ENCODE results near the gene SP9.

The SP9 gene

GRCh38 chr2:174325373-174326160 is 9.2 kb upstream of the SP9 start:
- TF ChIP-seq EZH2 (IDR thresholded peaks at IDR 0.05) (no peak), FOXP2 (optimal IDR thresholded peaks at IDR 0.05; ENCODE audit: control extremely low read depth, extremely low read length, insufficient read depth) (no peak), POLR2AphosphoS5 (IDR thresholded peaks at IDR 0.05; ENCODE audit: borderline replicate concordance, low read depth, low read length) (no peak)
- Histone ChIP-seq H3K9ac (ENCODE audit: insufficient read length) (no peak overlapping the region), H3K4me3 (no peak overlapping the region), H3K36me3 (ENCODE audit: insufficient read depth, low read length) (no peaks in the 10 kb centered on the region), H3K9me3 (ENCODE audit: low read depth, low read length) (no peaks in the 10 kb centered on the region), H3K27ac (no peak overlapping the region)
- no peak for DNase-seq (ENCODE audit: low read depth, low spot score)

GRCh38 chr2:174326161-174327020 is 8.4 kb upstream of the SP9 start:
- DNase-seq (ENCODE audit: low read depth, low spot score): no peak
- H3K27ac ChIP-seq: no peak overlapping the region
- H3K4me3 ChIP-seq: no peak overlapping the region
- no peaks in the 10 kb centered on the region for H3K9me3 ChIP-seq (ENCODE audit: low read depth, low read length)
- TF ChIP-seq EZH2 (IDR thresholded peaks at IDR 0.05) (no peak), POLR2AphosphoS5 (IDR thresholded peaks at IDR 0.05; ENCODE audit: borderline replicate concordance, low read depth, low read length) (no peak), FOXP2 (optimal IDR thresholded peaks at IDR 0.05; ENCODE audit: control extremely low read depth, extremely low read length, insufficient read depth) (no peak)
- no peaks in the 10 kb centered on the region for H3K36me3 ChIP-seq (ENCODE audit: insufficient read depth, low read length)
- no peak overlapping the region for H3K9ac ChIP-seq (ENCODE audit: insufficient read length)

DNA sequence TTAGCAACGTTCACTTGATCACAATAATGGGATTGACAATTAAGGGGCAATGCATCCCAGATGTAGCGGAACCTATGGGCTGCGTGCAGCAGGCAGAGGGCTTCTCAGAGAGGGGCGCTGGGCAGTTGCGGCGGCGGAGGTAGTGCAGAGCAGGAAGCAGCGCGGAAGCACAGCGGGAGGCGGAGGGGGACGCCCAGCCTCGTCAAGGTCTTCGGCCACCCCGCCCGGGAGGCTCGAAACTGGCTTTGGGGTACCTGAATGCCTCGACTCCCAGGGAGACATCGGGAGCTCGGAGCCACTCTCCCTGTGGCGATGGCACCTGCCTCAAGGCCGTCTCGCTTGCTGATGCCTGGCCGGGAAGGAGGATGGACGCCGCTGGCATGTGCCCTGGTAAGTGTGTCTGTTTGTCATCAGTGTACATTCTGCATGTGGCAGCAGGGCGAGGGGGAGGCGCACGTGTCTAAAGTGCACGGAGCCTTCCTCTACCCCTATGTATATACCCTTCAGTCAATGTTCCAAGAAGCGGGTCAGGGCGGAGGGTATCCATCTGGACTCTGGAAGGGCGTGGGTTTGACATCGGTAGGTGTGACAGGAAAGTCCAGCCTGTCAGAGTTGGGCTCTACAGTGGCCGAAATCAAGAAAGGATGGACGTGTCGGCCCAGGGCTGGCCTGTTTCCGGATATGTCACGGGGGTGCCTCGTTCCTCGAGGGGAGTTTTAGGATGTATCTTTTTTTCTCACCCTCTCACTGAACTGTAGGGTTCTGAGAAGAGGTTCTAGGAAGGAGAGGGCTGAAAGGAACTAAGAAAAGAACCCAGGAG is 7.5 kb upstream of the SP9 start:
- TF ChIP-seq EZH2 (IDR thresholded peaks at IDR 0.05): no peak
- TF ChIP-seq FOXP2 (optimal IDR thresholded peaks at IDR 0.05; ENCODE audit: control extremely low read depth, extremely low read length, insufficient read depth): no peak
- TF ChIP-seq POLR2AphosphoS5 (IDR thresholded peaks at IDR 0.05; ENCODE audit: borderline replicate concordance, low read depth, low read length): no peak
- DNase-seq (ENCODE audit: low read depth, low spot score): no peak
- Histone ChIP-seq H3K36me3 (ENCODE audit: insufficient read depth, low read length) (no peaks in the 10 kb centered on the region), H3K27ac (no peak overlapping the region), H3K4me3 (no peak overlapping the region), H3K9ac (ENCODE audit: insufficient read length) (no peak overlapping the region), H3K9me3 (ENCODE audit: low read depth, low read length) (no peaks in the 10 kb centered on the region)

GRCh38 chr2:174327841-174328113 is 7.0 kb upstream of the SP9 start:
- no peak overlapping the region for H3K9ac ChIP-seq (ENCODE audit: insufficient read length)
- no peaks in the 10 kb centered on the region for H3K9me3 ChIP-seq (ENCODE audit: low read depth, low read length)
- H3K27ac ChIP-seq: no peak overlapping the region
- H3K36me3 ChIP-seq (ENCODE audit: insufficient read depth, low read length): no peaks in the 10 kb centered on the region
- TF ChIP-seq FOXP2 (optimal IDR thresholded peaks at IDR 0.05; ENCODE audit: control extremely low read depth, extremely low read length, insufficient read depth) (no peak), EZH2 (IDR thresholded peaks at IDR 0.05) (no peak), POLR2AphosphoS5 (IDR thresholded peaks at IDR 0.05; ENCODE audit: borderline replicate concordance, low read depth, low read length) (no peak)
- H3K4me3 ChIP-seq: no peak overlapping the region
- no peak for DNase-seq (ENCODE audit: low read depth, low spot score)

DNA sequence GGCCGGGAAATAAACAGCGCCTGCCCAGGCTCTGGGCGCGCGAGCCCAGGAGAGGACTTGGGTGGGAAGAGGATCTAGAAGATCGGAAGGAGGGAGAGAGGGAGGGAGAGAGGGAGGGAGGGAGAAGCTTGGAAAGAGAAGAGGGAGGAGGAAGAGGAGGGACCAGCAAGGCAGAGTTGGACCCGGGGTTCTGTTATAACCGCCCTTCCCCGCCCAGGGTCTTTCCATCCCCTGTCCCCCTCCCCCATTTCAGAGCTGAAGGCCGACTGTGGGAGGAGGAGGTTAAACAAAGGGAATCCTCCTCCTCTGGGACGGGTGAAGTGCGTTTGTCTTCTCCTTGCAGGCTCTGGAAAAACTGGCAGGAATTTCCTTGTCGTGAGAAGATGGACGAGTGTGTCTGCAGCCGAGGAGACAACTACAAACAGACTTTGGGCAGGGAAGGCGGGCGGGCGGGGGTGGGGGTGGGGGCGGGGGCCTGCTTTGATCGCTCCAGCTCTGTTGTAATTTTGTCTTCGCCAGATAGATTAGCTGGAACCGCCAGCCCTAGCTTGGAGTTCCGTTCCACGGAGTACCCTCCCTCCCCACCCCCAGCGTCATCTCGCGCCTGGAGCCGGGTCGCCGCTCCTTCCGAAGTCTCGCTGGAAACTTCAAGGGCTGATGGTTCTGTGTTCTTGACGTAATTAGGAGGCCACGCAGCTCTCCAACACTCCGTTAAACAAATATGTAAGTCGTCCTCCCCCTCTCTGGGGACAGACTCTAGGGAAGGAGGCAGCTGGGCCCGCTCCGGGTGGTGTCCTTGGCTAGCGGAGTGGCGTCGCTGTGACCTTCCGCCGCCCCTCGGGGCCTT is 6.4 kb upstream of the SP9 start:
- no peaks in the 10 kb centered on the region for H3K36me3 ChIP-seq (ENCODE audit: insufficient read depth, low read length)
- H3K4me3 ChIP-seq: no peak overlapping the region
- H3K9ac ChIP-seq (ENCODE audit: insufficient read length): no peak overlapping the region
- H3K9me3 ChIP-seq (ENCODE audit: low read depth, low read length): no peaks in the 10 kb centered on the region
- H3K27ac ChIP-seq: no peak overlapping the region
- no peak for DNase-seq (ENCODE audit: low read depth, low spot score)
- TF ChIP-seq EZH2 (IDR thresholded peaks at IDR 0.05) (no peak), FOXP2 (optimal IDR thresholded peaks at IDR 0.05; ENCODE audit: control extremely low read depth, extremely low read length, insufficient read depth) (no peak), POLR2AphosphoS5 (IDR thresholded peaks at IDR 0.05; ENCODE audit: borderline replicate concordance, low read depth, low read length) (no peak)

DNA sequence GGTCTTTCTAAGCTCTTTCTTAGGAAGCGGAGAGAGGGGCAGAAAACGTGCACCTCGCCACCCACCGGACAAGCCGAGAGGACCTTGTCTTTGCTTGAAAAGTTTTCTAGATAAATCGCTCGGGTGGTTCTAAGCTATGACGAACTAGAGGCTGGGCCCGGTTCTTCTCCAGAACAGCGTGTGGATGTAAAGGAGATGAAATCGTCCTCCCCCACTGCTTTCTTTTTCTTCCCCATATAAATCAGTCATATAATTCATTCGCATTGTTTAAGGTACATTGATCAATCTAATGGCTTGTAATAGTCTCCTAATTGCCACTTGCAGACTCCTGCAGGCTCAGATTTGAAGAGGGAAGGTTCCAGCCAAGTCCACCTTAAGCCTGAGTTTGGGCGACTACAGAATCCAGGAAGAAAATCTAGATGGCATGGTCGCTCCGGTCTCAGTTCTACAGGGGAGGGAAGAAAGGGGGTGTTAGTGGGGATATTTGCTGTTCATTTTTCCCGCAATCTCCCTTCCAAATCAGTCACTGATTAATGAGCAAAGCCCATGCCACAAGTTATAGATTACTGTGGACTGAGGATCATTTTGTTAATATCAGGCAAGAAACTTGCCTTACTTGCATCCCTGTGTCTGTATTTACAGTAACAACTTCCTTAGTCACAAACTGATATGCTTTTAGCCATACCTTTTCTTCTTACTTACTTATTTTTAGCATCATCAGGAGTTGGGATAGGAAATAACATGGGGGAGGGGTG is 5.6 kb upstream of the SP9 start:
- Histone ChIP-seq H3K9me3 (ENCODE audit: low read depth, low read length) (no peaks in the 10 kb centered on the region), H3K27ac (no peak overlapping the region), H3K9ac (ENCODE audit: insufficient read length) (no peak overlapping the region), H3K4me3 (no peak overlapping the region), H3K36me3 (ENCODE audit: insufficient read depth, low read length) (no peaks in the 10 kb centered on the region)
- no peak for TF ChIP-seq EZH2 (IDR thresholded peaks at IDR 0.05)
- no peak for TF ChIP-seq POLR2AphosphoS5 (IDR thresholded peaks at IDR 0.05; ENCODE audit: borderline replicate concordance, low read depth, low read length)
- TF ChIP-seq FOXP2 (optimal IDR thresholded peaks at IDR 0.05; ENCODE audit: control extremely low read depth, extremely low read length, insufficient read depth): no peak
- no peak for DNase-seq (ENCODE audit: low read depth, low spot score)

- Histone ChIP-seq H3K27ac (no peak overlapping the region), H3K4me3 (no peak overlapping the region), H3K9ac (ENCODE audit: insufficient read length) (no peak overlapping the region), H3K36me3 (ENCODE audit: insufficient read depth, low read length) (no peaks in the 10 kb centered on the region), H3K9me3 (ENCODE audit: low read depth, low read length) (no peaks in the 10 kb centered on the region)
- TF ChIP-seq FOXP2 (optimal IDR thresholded peaks at IDR 0.05; ENCODE audit: control extremely low read depth, extremely low read length, insufficient read depth): no peak
- no peak for TF ChIP-seq POLR2AphosphoS5 (IDR thresholded peaks at IDR 0.05; ENCODE audit: borderline replicate concordance, low read depth, low read length)
- no peak for TF ChIP-seq EZH2 (IDR thresholded peaks at IDR 0.05)
- no peak for DNase-seq (ENCODE audit: low read depth, low spot score)
These were observed 3.7 kb upstream of the SP9 start for GRCh38 chr2:174330945-174331594.

All from SK-N-MC (cell line).